Measurements from ENCODE around the gene ZNF91.
"Not testable (repeated sequence)": the region's sequence is repeated elsewhere in the genome, so short reads cannot be mapped to it uniquely, and the experiment has no call there.

The ZNF91 gene

DNA sequence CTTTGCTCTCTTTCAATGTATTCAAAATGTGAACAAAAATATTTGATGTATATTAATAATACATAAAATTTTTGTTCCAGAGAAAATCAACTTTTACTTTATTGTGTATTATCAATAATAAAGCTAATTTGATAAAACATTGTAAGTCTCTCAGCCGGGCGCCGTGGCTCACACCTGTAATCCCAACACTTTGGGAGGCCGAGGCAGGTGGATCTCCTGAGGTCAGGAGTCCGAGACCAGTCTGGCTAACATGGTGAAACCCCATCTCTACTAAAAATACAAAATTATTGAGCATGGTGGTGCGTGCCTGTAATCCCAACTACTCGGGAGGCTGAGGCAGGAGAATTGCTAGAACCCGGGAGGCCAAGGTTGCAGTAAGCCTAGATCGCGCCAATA, 449 bp upstream of the ZNF91 start:
- not testable (repeated sequence) for DNase-seq (ENCODE audit: low read depth in 2 of 2)

DNA sequence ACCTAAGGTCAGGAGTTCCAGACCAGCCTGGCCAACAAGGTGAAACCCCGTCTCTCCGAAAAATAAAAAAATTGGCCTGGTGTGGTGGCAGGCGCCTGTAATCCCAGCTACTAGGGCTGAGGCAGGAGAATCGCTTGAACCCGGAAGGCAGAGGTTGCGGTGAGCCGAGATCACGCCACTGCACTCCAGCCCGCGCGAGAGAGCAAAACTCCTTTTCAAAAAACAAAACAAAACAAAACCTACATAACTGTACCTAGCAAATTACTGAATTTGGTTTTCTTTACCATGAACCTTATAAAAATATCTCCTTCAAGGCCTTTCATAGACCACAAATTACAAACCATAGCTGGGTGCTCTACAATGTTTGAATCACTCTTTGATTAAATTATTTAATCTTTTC, 760 bp downstream of the ZNF91 start:
- DNase-seq (ENCODE audit: low read depth in 2 of 2) = no peak

GRCh38 chr19:23393121-23393520, 2.1 kb downstream of the ZNF91 start:
- no peak for DNase-seq (ENCODE audit: low read depth in 2 of 2)

DNA sequence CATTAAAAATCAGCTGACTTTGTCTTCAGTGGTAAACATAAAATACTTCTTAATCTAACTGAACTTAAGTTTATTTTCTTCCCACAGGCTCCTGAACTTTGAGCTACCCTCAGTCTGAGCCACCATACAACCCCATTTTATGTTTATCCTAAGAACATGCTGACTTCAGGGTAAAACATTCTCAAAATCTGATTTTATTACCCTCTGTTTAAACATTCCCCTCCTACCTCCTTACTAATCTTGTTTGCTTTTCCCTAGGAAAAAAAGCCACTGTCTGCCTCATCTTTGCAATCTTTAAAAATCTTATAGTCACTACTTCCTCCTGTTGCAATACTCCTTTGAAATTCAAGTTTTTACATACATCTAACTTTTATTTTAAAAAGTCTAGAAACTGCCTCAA, 4.0 kb downstream of the ZNF91 start:
- no peak for DNase-seq (ENCODE audit: low read depth in 2 of 2)

GRCh38 chr19:23385404-23385803, 9.9 kb downstream of the ZNF91 start:
- no peak for DNase-seq (ENCODE audit: low read depth in 2 of 2)

DNA sequence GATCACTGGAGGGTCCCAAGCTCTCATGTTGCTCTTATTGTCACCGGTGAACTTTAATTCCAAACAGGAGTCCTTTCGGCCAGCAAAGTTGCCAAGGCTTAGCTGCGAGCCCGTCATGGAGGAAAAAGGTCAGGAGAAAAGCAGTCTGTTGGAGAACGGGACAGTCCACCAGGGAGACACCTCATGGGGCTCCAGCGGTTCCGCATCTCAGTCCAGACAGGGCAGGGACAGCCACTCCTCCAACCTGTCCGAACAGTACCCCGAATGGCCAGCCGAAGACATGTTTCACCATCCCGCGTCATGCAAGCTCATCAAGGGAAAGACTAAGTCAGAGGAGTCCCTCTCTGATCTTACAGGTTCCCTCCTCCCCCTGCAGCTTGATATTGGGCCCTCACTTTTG, 10.4 kb downstream of the ZNF91 start:
- no peak for DNase-seq (ENCODE audit: low read depth in 2 of 2)

DNA sequence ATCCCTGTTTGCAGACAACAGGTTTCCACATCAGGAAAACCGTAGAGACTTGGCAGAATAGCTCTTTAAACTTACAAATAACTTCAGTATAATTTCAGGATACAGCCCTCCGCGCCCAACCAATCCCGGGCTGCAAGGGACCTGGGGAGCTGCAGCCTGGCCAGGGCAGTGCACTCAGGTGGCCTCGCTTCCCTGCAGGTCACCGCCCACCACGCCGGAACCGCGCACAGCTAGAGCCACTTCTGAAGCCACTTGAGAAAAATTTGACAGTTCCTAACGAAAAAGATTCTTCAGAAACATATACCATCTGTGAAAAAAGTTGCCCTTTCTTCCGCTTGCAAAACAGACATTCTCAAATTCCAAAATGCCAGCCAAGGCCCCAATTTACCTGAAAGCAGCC, 11.1 kb downstream of the ZNF91 start:
- no peak for DNase-seq (ENCODE audit: low read depth in 2 of 2)

DNA sequence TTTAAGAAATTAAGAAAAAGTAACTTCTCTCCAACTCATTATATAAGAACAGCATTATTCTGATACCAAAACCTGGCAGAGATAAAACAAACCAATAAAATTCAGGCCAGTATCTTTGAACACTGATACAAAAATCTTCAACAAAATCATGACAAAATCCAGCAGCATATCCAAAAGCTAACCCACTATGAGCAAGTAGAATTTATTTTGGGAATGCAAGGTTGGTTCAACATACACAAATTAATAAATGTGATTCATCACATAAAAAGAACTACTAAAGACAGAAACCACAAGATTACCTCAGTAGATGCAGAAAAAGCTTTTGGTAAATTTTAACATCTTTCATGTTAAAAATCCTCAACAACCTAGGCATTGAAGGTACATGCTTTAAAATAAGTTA, 12.3 kb downstream of the ZNF91 start:
- DNase-seq (ENCODE audit: low read depth in 2 of 2) = no peak

DNA sequence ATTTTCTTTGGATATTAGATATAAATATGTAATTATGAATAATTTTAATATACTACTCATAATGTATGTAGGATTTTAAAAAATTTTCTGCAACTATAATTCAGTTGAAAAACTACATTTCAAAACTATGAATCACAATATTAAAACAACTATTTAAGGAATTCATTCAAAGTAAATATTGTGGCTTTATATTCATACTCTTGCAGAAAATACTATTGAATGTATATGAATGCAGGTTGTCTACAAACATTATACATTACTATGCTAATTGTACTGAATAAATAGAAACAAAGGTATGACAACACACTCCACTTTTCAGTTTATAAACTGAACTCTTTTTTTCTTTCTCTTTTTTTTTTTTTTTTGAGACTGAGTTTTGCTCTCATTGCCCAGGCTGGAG, 14.2 kb downstream of the ZNF91 start:
- DNase-seq (ENCODE audit: low read depth in 2 of 2) = no peak

GRCh38 chr19:23379671-23380070, 15.6 kb downstream of the ZNF91 start:
- not testable (repeated sequence) for DNase-seq (ENCODE audit: low read depth in 2 of 2)

DNA sequence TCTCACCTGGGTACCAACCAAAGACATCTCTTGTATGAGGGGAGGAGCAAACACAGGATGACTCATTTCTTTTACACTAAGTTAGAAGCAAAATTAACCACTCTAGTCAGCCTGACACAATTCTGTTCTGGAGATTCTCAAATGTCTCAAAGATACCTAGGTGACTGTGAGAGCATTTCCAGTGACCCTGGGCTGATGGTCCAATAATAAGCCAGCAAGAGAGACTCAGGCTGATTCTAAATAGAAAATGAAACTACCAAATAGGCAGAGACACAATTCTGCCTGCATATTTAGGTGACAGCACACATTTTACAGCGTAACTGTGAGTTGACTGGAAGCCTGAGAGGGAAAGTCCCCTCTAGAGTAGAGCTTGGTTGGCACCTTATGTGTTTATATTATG, 16.3 kb downstream of the ZNF91 start:
- no peak for DNase-seq (ENCODE audit: low read depth in 2 of 2)

- DNase-seq (ENCODE audit: low read depth in 2 of 2) = no peak
Observed at GRCh38 chr19:23377276-23377675, 18.0 kb downstream of the ZNF91 start.

GRCh38 chr19:23366437-23366836, 28.8 kb downstream of the ZNF91 start:
- DNase-seq (ENCODE audit: low read depth in 2 of 2) = no peak

DNA sequence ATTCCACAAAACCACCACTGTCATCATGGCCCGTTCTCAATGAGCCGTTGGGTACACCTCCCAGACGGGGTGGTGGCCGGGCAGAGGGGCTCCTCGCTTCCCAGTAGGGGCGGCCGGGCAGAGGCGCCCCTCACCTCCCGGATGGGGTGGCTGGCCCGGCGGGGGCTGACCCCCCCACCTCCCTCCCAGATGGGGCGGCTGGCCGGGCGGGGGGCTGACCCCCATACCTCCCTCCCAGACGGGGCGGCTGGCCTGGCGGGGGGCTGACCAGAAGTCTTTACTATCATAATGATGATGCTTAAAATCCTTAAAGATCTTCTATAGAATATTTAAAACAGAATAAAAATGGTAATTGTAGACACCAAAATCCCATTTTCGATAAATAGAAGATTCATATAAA, 29.2 kb downstream of the ZNF91 start:
- not testable (repeated sequence) for DNase-seq (ENCODE audit: low read depth in 2 of 2)

GRCh38 chr19:23365222-23365621, 30.0 kb downstream of the ZNF91 start:
- DNase-seq (ENCODE audit: low read depth in 2 of 2) = no peak

- not testable (repeated sequence) for DNase-seq (ENCODE audit: low read depth in 2 of 2)
Observed at GRCh38 chr19:23361843-23362242, 33.4 kb downstream of the ZNF91 start.

DNA sequence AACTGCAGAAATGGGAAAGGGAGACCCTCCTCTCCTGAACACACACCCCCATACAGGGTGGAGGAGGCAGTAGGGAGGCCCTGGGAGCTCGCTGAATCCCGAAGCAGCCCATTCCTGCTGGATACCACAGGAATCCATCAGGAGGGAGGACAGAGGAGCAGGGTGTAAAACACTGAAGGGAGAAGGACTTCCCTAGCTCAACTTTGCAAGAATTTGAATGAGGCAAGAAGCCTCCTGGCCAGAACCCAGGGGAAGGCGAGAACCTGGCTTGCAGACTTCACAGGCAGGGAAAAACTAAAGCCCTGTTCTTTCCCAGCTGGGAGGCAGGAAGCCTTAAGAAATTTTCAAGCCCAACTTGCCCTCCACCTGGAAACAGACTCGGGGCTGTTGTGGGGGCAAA, 43.5 kb downstream of the ZNF91 start:
- DNase-seq (ENCODE audit: low read depth in 2 of 2) = no peak

GRCh38 chr19:23346696-23347095, 48.6 kb downstream of the ZNF91 start:
- no peak for DNase-seq (ENCODE audit: low read depth in 2 of 2)

GRCh38 chr19:23345838-23346237, 49.4 kb downstream of the ZNF91 start:
- DNase-seq (ENCODE audit: low read depth in 2 of 2) = no peak

DNA sequence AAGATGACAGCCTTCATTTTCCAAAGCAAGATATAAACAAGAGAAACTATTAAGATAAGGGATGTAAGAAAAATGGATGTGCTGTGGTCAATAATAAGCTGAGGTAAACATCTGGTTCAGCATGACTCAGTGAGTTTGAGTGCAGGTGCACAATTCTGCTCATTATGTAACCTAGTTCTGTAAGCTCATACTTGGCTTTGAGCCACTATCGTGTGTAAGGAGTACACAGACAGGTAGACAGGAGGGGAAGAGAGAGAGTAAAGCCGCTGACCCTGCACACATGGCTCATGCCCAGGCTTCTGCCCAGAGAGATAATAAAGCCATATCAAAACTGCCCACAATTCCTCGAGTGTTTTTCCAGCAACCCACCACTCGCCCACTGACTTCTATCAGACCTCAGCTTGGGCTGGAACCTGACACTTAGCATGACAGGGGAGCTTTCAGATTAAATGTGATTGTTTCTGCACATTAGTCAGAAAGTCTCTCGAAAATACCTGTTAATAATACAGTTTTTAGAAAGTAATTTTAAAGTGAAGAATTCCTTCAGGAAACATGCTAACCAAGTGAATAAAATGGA, 51.7 kb downstream of the ZNF91 start:
- DNase-seq (ENCODE audit: low read depth in 2 of 2) = no peak

DNA sequence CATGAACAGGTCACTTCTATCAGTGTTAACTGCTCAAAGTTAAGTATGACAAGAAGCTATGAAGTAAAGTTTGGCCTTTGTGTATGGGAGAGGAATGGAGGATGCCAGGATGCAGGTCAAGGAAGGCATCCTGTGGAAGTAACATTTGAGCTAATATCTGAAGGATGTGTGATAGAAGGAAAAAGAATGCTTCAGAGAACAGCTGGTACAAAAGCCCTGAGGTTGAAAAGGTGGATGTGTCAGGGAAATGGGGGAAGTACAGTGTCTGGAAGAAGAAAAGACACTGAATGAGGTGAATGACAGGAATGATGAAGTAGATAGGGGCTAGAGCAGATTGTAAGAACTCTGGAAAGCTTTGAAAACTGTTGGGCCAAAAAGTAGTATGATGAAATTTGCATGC, 67.1 kb downstream of the ZNF91 start:
- DNase-seq (ENCODE audit: low read depth in 2 of 2) = no peak

DNA sequence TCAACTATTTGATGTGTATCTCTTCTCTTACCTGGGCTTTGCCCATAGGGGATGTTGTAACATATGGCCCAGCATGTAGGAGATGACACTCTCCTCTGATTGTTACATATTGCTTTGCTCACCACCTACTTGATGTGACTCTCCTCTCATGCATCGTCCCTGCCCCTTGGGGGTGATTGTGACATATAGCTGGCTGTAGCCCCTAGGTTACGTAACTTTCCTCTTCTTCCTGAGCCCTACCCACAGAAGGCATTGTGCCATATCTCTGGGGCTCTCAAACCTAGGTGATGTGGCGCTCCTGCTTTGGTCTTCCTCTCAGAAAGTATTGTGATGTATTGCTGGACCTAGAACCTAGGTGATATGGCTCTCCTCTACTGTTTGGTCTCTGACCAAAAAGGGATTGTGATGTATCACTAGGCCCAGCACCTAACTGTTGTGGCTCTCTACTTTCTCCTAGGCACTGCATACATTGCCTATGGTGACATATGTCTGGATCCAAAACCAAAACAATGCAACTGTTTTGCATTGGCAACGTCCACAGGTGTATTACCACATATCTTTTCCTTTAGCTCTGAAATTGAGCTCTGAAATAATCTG, 73.2 kb downstream of the ZNF91 start:
- no peak for DNase-seq (ENCODE audit: low read depth in 2 of 2)

DNA sequence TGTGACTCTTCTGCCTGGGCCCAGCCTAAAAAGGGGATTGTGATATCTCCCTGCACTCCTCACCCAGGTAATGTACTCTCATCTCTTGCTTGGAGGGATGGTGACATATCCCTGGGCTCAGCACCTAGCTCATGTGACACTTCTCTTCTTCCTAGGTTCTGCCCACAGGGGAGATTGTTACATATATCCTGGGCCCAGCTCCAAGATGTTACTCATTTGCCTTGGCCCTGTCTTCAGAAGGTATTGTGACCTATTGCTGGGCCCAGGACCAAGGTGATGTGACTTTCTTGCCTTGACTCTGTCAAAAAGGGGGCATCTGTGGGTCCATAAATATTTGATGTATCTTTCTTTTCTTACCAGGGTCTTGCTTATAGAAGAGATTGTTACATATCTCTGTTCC, 73.9 kb downstream of the ZNF91 start:
- not testable (repeated sequence) for DNase-seq (ENCODE audit: low read depth in 2 of 2)

- not testable (repeated sequence) for DNase-seq (ENCODE audit: low read depth in 2 of 2)
Observed at GRCh38 chr19:23319571-23319970, 75.7 kb downstream of the ZNF91 start.
